Keratinocyte (primary cell): ENCODE results near the gene SHCBP1L. TPM values are rescaled to one million over a fixed set of nuclear protein-coding genes. Genes with fewer than 3 reads are reported as not detected.

Experiments used
- DNase-seq: peaks from one replicate; pipeline ENCODE4 v3.0.0-alpha.2; 2011; ENCODE audit warnings: low read depth, missing footprints, low spot score
- FAIRE-seq: peaks from 2 replicates; lab custom pipeline; 2011; peaks lifted over from hg19 to GRCh38; lab: Jason Lieb, UNC
- H2AFZ ChIP-seq: 2 replicates; pipeline ENCODE4 v1.6.0; 2012; ENCODE audit warnings: low read length, control low read depth, inconsistent platforms; ENCODE audit not compliant: control insufficient read depth
- H3K27ac ChIP-seq: 2 replicates; pipeline ENCODE4 v1.5.1; 2011; ENCODE audit warnings: low read length; ENCODE audit not compliant: control insufficient read depth, insufficient read depth
- H3K27me3 ChIP-seq: 3 replicates; pipeline ENCODE4 v1.6.0; 2011; ENCODE audit warnings: low read length; ENCODE audit not compliant: control insufficient read depth, insufficient read depth; ENCODE audit errors: extremely low read depth
- H3K36me3 ChIP-seq, 2 experiments: 2 replicates in 1 of 2; 3 replicates in 1 of 2; pipeline ENCODE4 v1.5.1; 2011; ENCODE audit warnings: low read length in 2 of 2, mild to moderate bottlenecking in 1 of 2; ENCODE audit not compliant: control insufficient read depth in 2 of 2, insufficient read depth in 2 of 2; ENCODE audit errors: extremely low read depth in 1 of 2
- H3K4me1 ChIP-seq: 3 replicates; pipeline ENCODE4 v1.5.1; 2011; ENCODE audit warnings: low read length; ENCODE audit not compliant: control insufficient read depth, insufficient read depth; ENCODE audit errors: extremely low read depth
- H3K4me2 ChIP-seq: 3 replicates; pipeline ENCODE4 v1.6.0; 2011; ENCODE audit warnings: low read depth, low read length; ENCODE audit not compliant: control insufficient read depth, insufficient read depth; ENCODE audit errors: extremely low read depth
- H3K4me3 ChIP-seq, 3 experiments: fragments of 200-600 bp in 1 of 3; sonication (generic) in 1 of 3; 2 replicates in 2 of 3; 3 replicates in 1 of 3; pipeline ENCODE4 v1.5.1; 2011 to 2016; ENCODE audit warnings: low read length in 3 of 3, mild to moderate bottlenecking in 3 of 3, control low read depth in 2 of 3, inconsistent platforms in 1 of 3, low read depth in 1 of 3, mixed read lengths in 1 of 3, mixed run types in 1 of 3, moderate library complexity in 1 of 3; ENCODE audit not compliant: control insufficient read depth in 2 of 3, insufficient read depth in 2 of 3; ENCODE audit errors: extremely low read depth in 1 of 3
- H3K79me2 ChIP-seq: 2 replicates; pipeline ENCODE4 v1.6.0; 2012; ENCODE audit warnings: low read length; ENCODE audit not compliant: control insufficient read depth, insufficient read depth
- H3K9ac ChIP-seq: 3 replicates; pipeline ENCODE4 v1.6.0; 2011; ENCODE audit warnings: low read length; ENCODE audit not compliant: control insufficient read depth, insufficient read depth; ENCODE audit errors: extremely low read depth
- H3K9me1 ChIP-seq: 3 replicates; pipeline ENCODE4 v1.6.0; 2011; ENCODE audit warnings: low read length; ENCODE audit not compliant: control insufficient read depth, insufficient read depth; ENCODE audit errors: extremely low read depth
- H3K9me3 ChIP-seq: 2 replicates; pipeline ENCODE4 v1.5.1; 2012; ENCODE audit warnings: low read depth, low read length; ENCODE audit not compliant: control insufficient read depth
- H4K20me1 ChIP-seq: 3 replicates; pipeline ENCODE4 v1.6.0; 2011; ENCODE audit warnings: low read length; ENCODE audit not compliant: control insufficient read depth, insufficient read depth; ENCODE audit errors: extremely low read depth
- CTCF ChIP-seq, 3 experiments: IDR thresholded peaks in 1 of 3; conservative IDR thresholded peaks in 1 of 3; optimal IDR thresholded peaks in 1 of 3; 2 replicates in 2 of 3; 3 replicates in 1 of 3; pipeline versions ENCODE3 to v1.5.1; 2011; ENCODE audit warnings: low read length in 3 of 3, mild to moderate bottlenecking in 3 of 3, moderate library complexity in 2 of 3, control low read depth in 1 of 3, inconsistent platforms in 1 of 3; ENCODE audit not compliant: insufficient read depth in 2 of 3; ENCODE audit errors: extremely low read depth in 1 of 3
- EZH2 ChIP-seq: IDR thresholded peaks from one replicate; pipeline ENCODE4 v1.6.1; 2012; ENCODE audit warnings: inconsistent platforms, mild to moderate bottlenecking, low read length, moderate library complexity
- dilution Hi-C: fragments of 300-500 bp; cut with MboI; formaldehyde crosslinking; loops from one replicate; pipeline ENCODE4 v1.7.0; 2020; ENCODE audit warnings: low sequenced_read_pairs; ENCODE audit not compliant: extremely low pct_ligation_motif_present
- polyA plus RNA-seq, 5 experiments: library from polyadenylated mRNA; depleted of rRNA in 3 of 5; stranded (reverse) in 3 of 5; stranded (forward) in 1 of 5; unstranded in 1 of 5; fragments of >200 nt; gene quantifications; 1 replicate in 1 of 5; 2 replicates in 3 of 5; 3 replicates in 1 of 5; pipeline versions ENCODE4 v1.2.1 to v1.2.3, GENCODE V29; 2011 to 2012; ENCODE audit warnings: missing spikeins in 2 of 5, low read depth in 1 of 5, low replicate concordance in 1 of 5

Gene SHCBP1L
- polyA plus RNA-seq, 1 donor (not counting 4 experiments of a cell fraction or from before 2014, with no cell fraction given) = not detected

- H3K4me3 ChIP-seq = no peak overlapping the region
- H3K9ac ChIP-seq = no peak overlapping the region
- DNase-seq (no peak), FAIRE-seq (no peak)
- H4K20me1 ChIP-seq = no peaks in the 10 kb centered on the region
- no peaks in the 10 kb centered on the region for H3K4me1 ChIP-seq
- no peaks in the 10 kb centered on the region for H3K9me3 ChIP-seq
- no peak for TF ChIP-seq EZH2
- no peaks in the 10 kb centered on the region for H3K9me1 ChIP-seq
- dilution Hi-C loops = no loop called here
- no peaks in the 10 kb centered on the region for H3K27me3 ChIP-seq
- no peak overlapping the region for H2AFZ ChIP-seq
- H3K27ac ChIP-seq = no peak overlapping the region
- no peaks in the 10 kb centered on the region for H3K79me2 ChIP-seq
- H3K4me2 ChIP-seq = no peak overlapping the region
- H3K36me3 ChIP-seq = peaks cover 8 to 14% of the 10 kb centered on the region in 2 experiments
Observed at GRCh38 chr1:182889997-182890396, 63.0 kb downstream of the SHCBP1L start.

GRCh38 chr1:182888736-182889531 lies 64.0 kb downstream of the SHCBP1L start:
- H2AFZ ChIP-seq = no peak overlapping the region
- no peaks in the 10 kb centered on the region for H4K20me1 ChIP-seq
- H3K9ac ChIP-seq = no peak overlapping the region
- no peaks in the 10 kb centered on the region for H3K9me1 ChIP-seq
- H3K27ac ChIP-seq = no peak overlapping the region
- no peak for DNase-seq
- no peaks in the 10 kb centered on the region for H3K4me1 ChIP-seq
- TF ChIP-seq EZH2 (no peak), CTCF (optimal IDR thresholded peaks at IDR 0.05 in 1 of 3, IDR thresholded peaks at IDR 0.05 in 1 of 3, conservative IDR thresholded peaks at IDR 0.05 in 1 of 3; ENCODE audit: extremely low read depth in 1 of 3, insufficient read depth in 2 of 3, low read length in 3 of 3) (no peak)
- H3K79me2 ChIP-seq = no peaks in the 10 kb centered on the region
- FAIRE-seq = no peak
- no peak overlapping the region for H3K4me2 ChIP-seq
- H3K27me3 ChIP-seq = no peaks in the 10 kb centered on the region
- dilution Hi-C loops = no loop called here
- H3K36me3 ChIP-seq = peaks cover 14 to 17% of the 10 kb centered on the region in 2 experiments
- H3K9me3 ChIP-seq = no peaks in the 10 kb centered on the region
- no peak overlapping the region for H3K4me3 ChIP-seq
